Sciatic nerve (tissue), 2 donors: ENCODE results near the gene LYG1. TPM values are rescaled to one million over a fixed set of nuclear protein-coding genes. Genes with fewer than 3 reads are reported as not detected.
"Not testable (repeated sequence)": the region's sequence is repeated elsewhere in the genome, so short reads cannot be mapped to it uniquely, and the experiment has no call there.

Experiments
- ATAC-seq: fragments of 200-7000 bp; cut with Tn5 transposase; one replicate; pipeline ENCODE4 v1.9.1; 2020; ENCODE audit warnings: mild to moderate bottlenecking, moderate library complexity
- DNase-seq: peaks from one replicate; pipeline ENCODE4 v3.0.0-alpha.2; 2020; ENCODE audit warnings: low spot score
- intact Hi-C: fragments of 100-400 bp; cut with DNase I; formaldehyde crosslinking; loops from one replicate; pipeline ENCODE4 v1.14.2; 2022
- total RNA-seq: library from RNA; stranded (reverse); fragmentation: NEBNext Ultra II Directional; extraction: Animal tissue kit (Norgen Biotek cat#: 25700); gene quantifications from one replicate; pipeline ENCODE4 v1.2.1, GENCODE V29; 2021
- donor health status: DM: no; HTN: no; CAD: no.
- donor health status: DM: no; HTN: no; CAD: no.

Gene LYG1
- 2.1 TPM for total RNA-seq

- DNase-seq, intact Hi-C loops, ATAC-seq: not testable (repeated sequence)
Measured at GRCh38 chr2:99301097-99301496, at the start of gene LYG1. LYG1 (minus strand) TSS chr2:99301197; CDS start chr2:99295670, 5,527 bp downstream.

GRCh38 chr2:99350194-99350593 lies 49.2 kb upstream of the LYG1 start:
- ATAC-seq: no peak
- no peak for DNase-seq
- intact Hi-C loops: no loop called here

GRCh38 chr2:99348173-99348572 lies 47.2 kb upstream of the LYG1 start:
- intact Hi-C loops: no loop called here
- ATAC-seq (no peak), DNase-seq (no peak)

- ATAC-seq (no peak), DNase-seq (no peak)
- intact Hi-C loops: no loop called here
Measured at GRCh38 chr2:99346218-99346617, 45.2 kb upstream of the LYG1 start.

- ATAC-seq, intact Hi-C loops, DNase-seq: not testable (repeated sequence)
Measured at GRCh38 chr2:99345446-99345845, 44.4 kb upstream of the LYG1 start.

GRCh38 chr2:99342536-99342935 lies 41.5 kb upstream of the LYG1 start:
- ATAC-seq (no peak), DNase-seq (no peak)
- intact Hi-C loops: no loop called here

GRCh38 chr2:99340669-99341236 lies 39.8 kb upstream of the LYG1 start:
- no peak for ATAC-seq
- no peak for DNase-seq
- intact Hi-C loops: no loop called here

- intact Hi-C loops: no loop called here
- DNase-seq: no peak
- no peak for ATAC-seq
Measured at GRCh38 chr2:99338029-99338585, 37.1 kb upstream of the LYG1 start.

- peak; percentile 96 for ATAC-seq
- DNase-seq: peak; percentile 97
- intact Hi-C loops: no loop called here
Measured at GRCh38 chr2:99337113-99338028, 36.4 kb upstream of the LYG1 start, which contains the start of gene EIF5B. EIF5B (plus strand) TSS chr2:99337389; CDS start chr2:99337555, 166 bp downstream.

- no peak for ATAC-seq
- DNase-seq: no peak
- intact Hi-C loops: no loop called here
Measured at GRCh38 chr2:99336804-99337112, 35.8 kb upstream of the LYG1 start.

- intact Hi-C loops: no loop called here
- ATAC-seq: peak; percentile 98
Measured at GRCh38 chr2:99335911-99336803, 35.2 kb upstream of the LYG1 start, which contains the start of gene TXNDC9. TXNDC9 (minus strand) TSS chr2:99336333; CDS start chr2:99333210, 3,123 bp downstream.

GRCh38 chr2:99325384-99325783 lies 24.4 kb upstream of the LYG1 start:
- intact Hi-C loops: no loop called here
- DNase-seq (no peak), ATAC-seq (no peak)

More at GRCh38 chr2:99335911-99336803, 35.2 kb upstream of the LYG1 start, which contains the start of gene TXNDC9:
- peak; percentile 98 for DNase-seq

GRCh38 chr2:99317873-99318200 lies 16.8 kb upstream of the LYG1 start:
- not testable (repeated sequence) for ATAC-seq, DNase-seq
- intact Hi-C loops: loop anchor here (10.0 kb wide), 1 partner anchor 233 kb away; no protein-coding TSS in a partner anchor

GRCh38 chr2:99317161-99317872 lies 16.3 kb upstream of the LYG1 start:
- no peak for ATAC-seq
- intact Hi-C loops: loop anchor here (10.0 kb wide), 1 partner anchor 233 kb away; no protein-coding TSS in a partner anchor
- no peak for DNase-seq

- intact Hi-C loops: no loop called here
Measured at GRCh38 chr2:99299580-99299979, 1.4 kb downstream of the LYG1 start.

GRCh38 chr2:99297994-99298393 lies 3.0 kb downstream of the LYG1 start:
- intact Hi-C loops: no loop called here
- ATAC-seq (no peak), DNase-seq (no peak)

More at GRCh38 chr2:99299580-99299979, 1.4 kb downstream of the LYG1 start:
- ATAC-seq (no peak), DNase-seq (no peak)

- DNase-seq (no peak), ATAC-seq (no peak)
- intact Hi-C loops: no loop called here
Measured at GRCh38 chr2:99285526-99285925, 15.5 kb downstream of the LYG1 start.

- no peak for DNase-seq
- intact Hi-C loops: no loop called here
- ATAC-seq: no peak
Measured at GRCh38 chr2:99279969-99280695, 20.9 kb downstream of the LYG1 start.
